Measurements from ENCODE around the gene ANKRD63. TPM values are rescaled to one million over a fixed set of nuclear protein-coding genes. Genes with fewer than 3 reads are reported as not detected.

The ANKRD63 gene
- total and polyA plus RNA-seq, 9 of the 15 experiments (the other 6 are each of a cell fraction or from before 2014, with no cell fraction given) = 1.3 to 2.0 (median 1.8) TPM; not detected in 6

GRCh38 chr15:40298216-40298935 lies 15.5 kb upstream of the ANKRD63 start:
- H4K20me1 ChIP-seq (replicated peaks; ENCODE audit: control insufficient read depth, insufficient read depth, low read length) = 0 out of 2 replicates have a peak, but pooled peaks cover 2% of the 10 kb centered on the region
- H3K9ac ChIP-seq (ENCODE audit: insufficient read depth in 1 of 2, low read depth in 2 of 2, low read length in 2 of 2) = 0 out of 4 replicates have a peak overlapping the region, but pooled peaks of 1 of the 2 experiments have one; percentile 26
- no peak overlapping the region for H3K27ac ChIP-seq (ENCODE audit: extremely low read depth, low read depth, low read length)
- peaks cover 0 to 25% of the 10 kb centered on the region in 2 experiments; a peak in 2 of 5 replicates for H3K27me3 ChIP-seq (ENCODE audit: control insufficient read depth in 2 of 2, insufficient read depth in 2 of 2, low read length in 2 of 2)
- DNase-seq (ENCODE audit: extremely low read depth in 1 of 4, low spot score in 3 of 4) (no peak), FAIRE-seq (no peak), ATAC-seq (no peak)
- H3K4me3 ChIP-seq = no peak overlapping the region
- no peak overlapping the region for H3K4me2 ChIP-seq (ENCODE audit: insufficient read depth, low read length)
- in situ Hi-C loops (cut with MboI) = no loop called here
- intact Hi-C loops (cut with micrococcal nuclease) = no loop called here
- no peak overlapping the region for H2AFZ ChIP-seq (ENCODE audit: low read depth, low read length)
- TF ChIP-seq CHD7 (IDR thresholded peaks at IDR 0.05; ENCODE audit: low read depth, low read length) (no peak), PRPF4 (IDR thresholded peaks at IDR 0.05; ENCODE audit: insufficient read depth, low read depth, low read length, poor library complexity, severe bottlenecking) (no peak), ZNF766 (CRISPR knock-in tag; conservative IDR thresholded peaks at IDR 0.05) (no peak), ATF4 (CRISPR knock-in tag; IDR thresholded peaks at IDR 0.05) (no peak), GTF2F1 (IDR thresholded peaks at IDR 0.05; ENCODE audit: low read depth, low read length) (no peak), FOXJ2 (tag; IDR thresholded peaks at IDR 0.05) (no peak), NELFE (IDR thresholded peaks at IDR 0.05; ENCODE audit: insufficient read depth, insufficient read length) (no peak)
- no TSS peak for BruUV-seq (replicated peaks)
- H3K4me1 ChIP-seq (replicated peaks in 1 of 2; ENCODE audit: control insufficient read depth in 2 of 2, insufficient read depth in 2 of 2, low read length in 2 of 2) = peaks cover 19 to 38% of the 10 kb centered on the region in 2 experiments; a peak in 4 of 5 replicates
- H3K36me3 ChIP-seq (ENCODE audit: control insufficient read depth, insufficient read depth, low read length) = no peaks in the 10 kb centered on the region
- no peaks in the 10 kb centered on the region for H3K9me1 ChIP-seq (ENCODE audit: control insufficient read depth, insufficient read depth, low read length)
- ChIA-PET CTCF (ENCODE audit: low intra/inter-chr PET ratio) (no interaction called here), POLR2A (interaction anchor here (0.7 to 1.0 kb wide), 2 partner anchors 10 to 969 kb away, joined by 3 to 4 read pairs; no protein-coding TSS in a partner anchor)
- H3K9me3 ChIP-seq (replicated peaks; ENCODE audit: control insufficient read depth, insufficient read depth, low read depth, low read length) = no peaks in the 10 kb centered on the region
- 45% methylated on average over 14 of the region's 17 CpGs for WGBS (ENCODE audit: insufficient coverage, low coverage, missing lambda C conversion rate)
- no peaks in the 10 kb centered on the region for H3K79me2 ChIP-seq (ENCODE audit: control insufficient read depth, insufficient read depth, low read length)

All from K562 (cell line).